Astrocyte of the hippocampus (primary cell): ENCODE data around the gene RCSD1.

ENCODE experiments used
- DNase-seq: peaks from one replicate; pipeline ENCODE4 v3.0.0; 2011; ENCODE audit warnings: low read depth, low spot score

The RCSD1 gene

DNA sequence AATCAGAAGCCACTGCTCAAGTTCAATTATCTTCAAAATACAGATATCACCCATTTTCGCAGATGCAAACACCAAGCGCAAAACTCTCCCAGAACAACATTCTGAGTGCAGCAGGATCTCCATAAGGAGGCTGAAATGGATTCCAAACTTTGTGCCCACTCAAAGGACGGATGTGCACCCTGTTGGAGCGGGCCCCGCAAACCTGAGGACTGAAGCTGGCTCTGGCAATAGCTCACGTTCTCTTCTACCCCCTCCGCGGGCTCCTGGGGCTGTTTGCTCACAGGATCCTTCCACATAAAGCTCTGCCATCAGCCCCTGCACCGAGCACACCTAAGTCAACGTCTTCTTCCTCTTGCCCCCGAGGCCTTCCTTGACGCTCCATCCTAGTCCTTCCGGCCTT is 11.7 kb upstream of the RCSD1 start:
- DNase-seq = no peak

DNA sequence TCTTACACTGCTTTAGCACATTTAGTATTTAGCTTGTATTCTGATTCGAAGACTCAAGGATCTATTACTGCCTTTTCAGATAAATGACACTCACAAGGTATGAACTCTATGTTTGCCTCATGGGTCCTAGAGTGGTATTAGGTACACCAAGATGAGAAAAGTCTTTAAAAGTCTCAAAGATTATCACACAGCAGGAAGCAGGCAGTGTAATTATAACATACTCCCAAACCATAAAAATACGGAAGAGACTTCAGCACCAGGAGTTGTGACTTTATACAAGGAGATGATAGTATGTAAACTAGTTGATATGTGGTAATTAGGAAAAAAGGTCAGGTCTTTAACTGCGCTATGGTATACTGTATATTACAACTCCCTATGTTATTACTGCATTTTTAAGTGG is 11.2 kb upstream of the RCSD1 start:
- DNase-seq = no peak

DNA sequence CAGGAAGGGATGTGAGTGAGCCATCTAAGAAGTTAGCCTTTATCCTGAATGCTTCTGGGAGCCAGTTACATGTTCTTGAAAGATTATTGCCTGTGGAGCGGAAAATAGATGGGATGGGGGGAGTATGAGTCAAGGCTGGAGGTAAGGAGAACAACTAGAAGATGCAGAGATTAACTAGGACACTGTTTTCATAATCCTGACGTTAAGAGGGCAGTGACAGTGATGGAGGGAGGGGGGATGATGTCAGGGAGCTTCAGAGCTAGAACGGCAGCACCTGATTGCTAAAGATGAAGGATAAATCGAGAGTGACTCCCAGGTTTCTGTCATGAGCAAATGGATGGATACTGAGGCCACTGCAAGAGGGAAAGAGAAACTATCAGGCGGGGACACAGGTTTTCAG is 10.0 kb upstream of the RCSD1 start:
- DNase-seq = no peak

DNA sequence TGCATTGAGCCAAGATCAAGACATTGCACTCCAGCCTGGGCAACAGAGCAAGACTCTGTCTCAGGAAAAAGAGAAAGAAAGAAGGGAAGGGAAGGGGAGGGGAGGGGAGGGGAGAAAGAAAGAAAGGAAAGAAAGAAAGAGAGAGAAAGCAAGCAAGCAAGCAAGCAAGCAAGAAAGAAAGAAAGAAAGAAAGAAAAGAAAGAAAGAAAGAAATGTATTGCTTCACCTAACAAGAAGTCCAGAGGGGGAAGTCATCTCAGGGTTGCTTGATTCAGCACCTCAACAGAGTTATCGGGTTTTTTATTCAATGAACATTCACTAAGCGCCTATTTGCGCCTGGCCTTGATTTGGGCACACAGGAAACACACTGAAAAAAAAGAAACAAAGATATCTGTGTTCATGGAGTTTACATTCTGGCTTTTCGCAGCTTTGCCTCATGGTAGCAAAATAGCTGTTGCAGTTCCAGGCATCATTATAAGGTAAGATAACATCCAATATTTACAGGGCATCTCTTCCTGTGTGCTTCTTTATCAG is 8.2 kb upstream of the RCSD1 start:
- no peak for DNase-seq

DNA sequence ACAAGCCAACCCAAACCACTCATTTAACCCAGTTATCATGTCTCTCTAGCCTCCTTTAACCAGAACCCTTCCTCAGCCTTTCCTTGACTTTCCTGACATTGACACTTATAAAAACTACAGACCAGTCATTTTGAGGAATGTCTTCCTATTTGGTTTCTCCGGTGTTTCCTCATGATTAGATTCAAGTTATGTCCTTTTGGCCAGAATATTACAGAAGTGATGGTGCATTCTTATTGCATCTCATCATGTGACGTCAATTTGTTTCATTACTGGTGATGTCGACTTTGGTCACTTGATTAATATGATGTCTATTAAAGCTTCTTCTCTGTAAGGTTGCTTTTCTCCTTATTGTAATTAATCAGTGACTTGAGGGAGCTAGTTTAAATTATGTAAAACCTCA is 6.1 kb upstream of the RCSD1 start:
- peak; percentile 34 for DNase-seq

DNA sequence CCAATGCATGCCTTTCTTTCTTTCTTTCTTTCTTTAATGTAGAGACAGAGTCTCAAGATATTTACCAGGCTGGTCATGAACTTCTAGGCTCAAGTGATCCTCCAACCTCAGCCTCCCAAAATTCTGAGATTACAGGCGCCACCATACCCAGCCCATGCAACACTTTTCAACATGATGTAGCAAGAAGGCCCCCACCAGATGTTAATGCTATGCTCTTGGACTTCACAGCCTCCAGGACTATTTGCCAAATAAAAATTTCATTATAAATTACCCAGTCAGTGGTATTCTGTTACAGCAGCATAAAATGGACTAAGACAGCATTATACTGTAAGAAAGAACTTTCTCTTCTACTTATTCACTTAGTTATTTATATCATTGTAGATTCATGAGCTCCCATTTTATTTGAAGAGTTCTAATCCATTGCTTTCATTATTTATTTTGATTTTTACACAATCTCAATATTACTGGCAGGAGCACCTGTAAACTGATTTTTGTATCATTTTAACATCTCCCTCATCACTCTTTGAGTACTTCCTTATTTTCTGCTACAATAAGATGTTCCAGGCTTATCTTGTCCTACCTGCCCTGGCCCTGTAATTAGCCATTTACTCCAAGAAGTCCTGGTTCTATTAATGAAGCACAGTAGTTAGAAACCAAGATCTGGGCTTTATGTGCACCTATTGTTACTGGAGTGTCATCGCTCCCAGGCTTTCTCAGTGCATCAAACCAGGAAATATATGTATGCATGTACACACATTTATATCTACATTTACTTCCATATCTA is 4.8 kb upstream of the RCSD1 start:
- no peak for DNase-seq

DNA sequence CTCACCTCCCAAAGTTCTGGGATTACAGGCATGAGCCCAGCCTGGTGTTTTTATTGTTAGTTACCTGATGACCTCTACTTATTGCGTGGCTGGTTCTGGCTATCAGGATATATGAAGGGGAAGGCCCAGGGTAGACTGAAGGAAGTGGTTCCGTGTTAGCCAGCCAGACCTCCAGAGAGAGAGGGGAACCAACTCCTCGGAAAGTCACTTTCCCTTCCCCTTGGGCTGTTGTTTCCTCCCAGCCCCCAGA is 2.5 kb upstream of the RCSD1 start:
- DNase-seq = no peak

DNA sequence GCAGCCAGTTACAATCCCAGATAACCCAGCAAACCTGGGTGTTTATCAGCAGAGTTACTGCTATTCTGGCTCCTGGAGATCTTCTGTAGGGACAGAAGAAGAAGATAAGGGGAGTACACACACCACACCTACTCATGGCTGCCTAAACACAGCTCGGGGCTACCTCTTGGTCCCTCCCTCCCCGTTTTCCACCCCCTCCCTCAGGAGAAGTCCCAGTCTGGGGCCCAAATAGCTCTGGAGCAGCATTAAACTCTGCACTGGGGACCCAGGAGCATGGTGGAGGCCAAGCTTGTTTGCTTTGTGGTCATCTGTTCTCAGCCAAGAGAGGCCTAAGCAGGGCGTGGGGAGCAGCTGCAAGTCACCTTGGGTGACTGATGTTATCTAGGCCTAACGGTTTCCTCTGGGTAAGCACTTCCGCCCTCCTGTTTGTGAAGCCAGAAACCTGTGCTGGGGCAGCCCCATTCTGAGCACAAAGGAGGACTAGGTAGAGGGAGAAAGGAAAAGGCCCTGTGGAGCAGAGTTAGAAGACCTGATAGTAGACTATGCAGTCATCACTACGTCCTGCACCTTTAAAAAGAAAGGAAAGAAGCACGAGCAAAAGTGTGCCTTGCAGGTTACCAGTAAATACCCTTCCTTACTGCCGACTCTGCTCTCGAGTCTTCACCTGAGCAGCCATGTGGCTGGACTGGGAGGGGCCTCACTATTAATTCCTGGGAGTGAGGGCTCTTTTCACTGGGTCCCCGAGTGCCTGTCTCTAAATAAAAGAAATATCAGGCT is 2.0 kb upstream of the RCSD1 start:
- no peak for DNase-seq

DNA sequence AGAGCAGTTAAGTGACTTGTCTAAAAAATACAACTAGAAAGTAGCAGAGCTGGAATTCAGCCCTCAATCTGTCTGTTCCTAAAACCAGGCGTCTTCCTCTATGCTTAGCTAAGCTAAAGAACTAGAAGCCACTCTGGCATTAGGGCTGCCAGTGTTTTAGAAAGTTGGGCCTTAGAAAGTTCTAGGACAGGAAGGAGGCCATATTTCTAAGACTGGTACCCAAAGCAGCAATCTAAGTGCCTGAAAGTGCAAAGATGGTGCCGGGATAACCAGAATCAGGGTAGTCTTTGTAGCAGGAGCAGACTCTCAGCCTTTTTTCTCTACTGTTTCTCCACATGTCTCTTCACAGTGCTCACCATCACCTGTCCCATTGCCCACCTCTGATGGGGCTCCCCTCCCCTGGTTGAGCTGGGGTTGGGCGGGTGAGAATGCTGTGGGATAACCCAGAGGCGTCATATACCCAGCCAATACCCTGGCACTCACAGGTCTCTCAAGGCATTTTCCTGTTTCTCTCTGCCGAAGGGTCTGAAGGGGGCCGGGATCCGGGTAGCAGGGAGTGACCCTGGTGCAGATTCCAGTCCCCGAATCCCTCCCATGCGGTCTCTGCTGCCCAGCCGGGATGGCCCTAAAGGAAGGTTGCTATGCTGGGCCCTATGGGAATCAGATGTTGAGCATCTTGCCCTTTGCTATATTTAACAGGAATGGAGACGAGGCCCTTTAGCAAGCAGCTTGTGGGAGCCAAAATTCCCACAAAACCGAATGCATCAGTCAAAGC is 1.1 kb upstream of the RCSD1 start:
- no peak for DNase-seq

DNA sequence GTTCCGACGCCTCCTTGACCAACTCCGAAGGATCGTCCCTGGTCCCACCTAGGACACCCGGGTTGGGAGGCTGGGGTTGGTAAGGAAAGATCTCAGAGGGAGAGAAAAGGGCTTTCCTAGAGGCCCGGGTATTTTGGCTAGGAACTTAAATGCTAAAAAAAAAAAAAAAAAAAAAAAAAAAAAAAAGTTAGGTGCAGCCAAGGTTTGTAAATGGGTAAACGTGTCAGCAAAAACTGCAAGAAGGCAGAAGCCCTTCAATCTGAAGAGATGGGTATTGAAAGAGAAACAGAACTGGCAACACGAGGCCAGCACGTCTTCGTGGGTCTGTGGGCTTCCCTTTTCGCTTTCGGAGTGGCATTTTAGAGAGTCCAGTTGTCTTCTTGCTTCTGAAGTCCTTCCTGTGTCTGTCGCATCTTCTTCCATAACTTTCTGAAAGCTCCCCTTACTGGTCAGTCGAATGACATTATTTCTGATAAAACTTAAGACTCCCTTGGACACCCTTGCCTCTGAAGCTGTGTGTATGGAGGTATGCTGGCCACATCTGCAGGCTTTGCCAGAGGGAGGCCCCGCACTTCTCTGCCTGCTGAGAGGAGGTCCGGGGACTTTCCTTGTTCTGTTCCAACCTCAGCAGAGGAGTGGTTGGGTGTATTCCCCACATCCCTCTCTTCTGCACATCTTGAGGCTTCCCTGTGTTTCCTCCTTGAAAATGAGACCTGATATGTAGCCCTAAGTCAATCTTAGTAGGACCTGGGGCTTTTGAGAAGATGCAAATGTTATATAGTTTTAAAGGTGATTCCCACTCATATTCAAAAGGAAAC is 745 bp downstream of the RCSD1 start:
- DNase-seq = no peak

DNA sequence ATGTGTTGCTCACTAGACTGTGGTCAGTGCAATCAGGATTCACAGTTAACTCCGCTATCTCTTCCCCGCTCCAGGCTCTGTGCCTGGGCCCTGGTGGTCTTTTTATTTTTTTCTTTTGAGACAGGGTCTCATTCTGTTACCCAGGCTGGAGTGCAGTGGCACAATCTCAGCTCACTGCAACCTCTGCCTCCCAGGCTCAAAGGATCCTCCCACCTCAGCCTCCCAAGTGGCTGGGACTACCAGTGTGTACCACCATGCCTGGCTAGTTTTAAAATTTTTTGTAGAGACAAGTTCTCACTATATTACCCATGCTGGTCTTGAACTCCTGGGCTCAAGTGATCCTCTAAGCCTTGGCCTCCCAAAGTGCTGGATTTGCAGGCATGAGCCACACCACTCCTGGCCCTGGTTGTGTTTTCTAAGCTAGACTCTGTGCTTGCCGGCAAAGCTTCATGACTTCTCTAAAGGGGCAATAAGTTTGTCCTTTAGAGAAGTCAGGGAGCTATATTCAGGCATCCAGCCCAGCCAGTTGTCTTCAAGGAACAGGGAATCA is 1.4 kb downstream of the RCSD1 start:
- no peak for DNase-seq

DNA sequence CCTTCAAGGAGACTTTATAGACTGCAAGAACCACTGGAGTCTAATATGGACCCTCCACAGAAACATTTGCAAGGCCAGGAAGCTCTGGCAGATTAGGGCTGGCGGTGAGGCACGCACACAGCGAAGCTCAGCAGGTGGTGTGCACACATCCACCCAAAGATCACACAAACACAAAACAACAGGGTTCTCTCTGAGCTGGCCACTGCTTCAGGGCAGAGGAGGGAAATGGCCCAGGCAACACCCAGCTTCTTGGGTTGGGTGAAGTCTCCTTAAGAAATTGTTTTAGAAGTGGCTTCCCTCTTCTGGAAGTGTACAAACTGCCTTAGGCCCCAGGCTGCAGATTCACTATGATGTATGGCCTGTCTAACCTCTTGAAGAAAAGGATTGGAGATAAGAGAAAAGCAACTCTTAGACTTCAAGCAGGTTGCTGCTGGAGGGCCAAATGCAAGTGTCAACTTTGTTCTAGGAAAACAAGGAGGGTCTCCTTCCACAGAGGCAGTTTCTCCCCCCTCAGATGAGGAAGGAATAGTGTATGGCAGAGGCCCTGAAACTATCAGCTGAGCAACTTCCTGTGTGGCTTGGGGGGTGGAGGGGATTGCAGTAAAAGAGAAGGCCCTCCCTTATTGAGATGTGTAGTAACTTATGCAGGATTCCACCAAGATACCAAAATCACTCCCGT is 2.0 kb downstream of the RCSD1 start:
- DNase-seq = no peak

DNA sequence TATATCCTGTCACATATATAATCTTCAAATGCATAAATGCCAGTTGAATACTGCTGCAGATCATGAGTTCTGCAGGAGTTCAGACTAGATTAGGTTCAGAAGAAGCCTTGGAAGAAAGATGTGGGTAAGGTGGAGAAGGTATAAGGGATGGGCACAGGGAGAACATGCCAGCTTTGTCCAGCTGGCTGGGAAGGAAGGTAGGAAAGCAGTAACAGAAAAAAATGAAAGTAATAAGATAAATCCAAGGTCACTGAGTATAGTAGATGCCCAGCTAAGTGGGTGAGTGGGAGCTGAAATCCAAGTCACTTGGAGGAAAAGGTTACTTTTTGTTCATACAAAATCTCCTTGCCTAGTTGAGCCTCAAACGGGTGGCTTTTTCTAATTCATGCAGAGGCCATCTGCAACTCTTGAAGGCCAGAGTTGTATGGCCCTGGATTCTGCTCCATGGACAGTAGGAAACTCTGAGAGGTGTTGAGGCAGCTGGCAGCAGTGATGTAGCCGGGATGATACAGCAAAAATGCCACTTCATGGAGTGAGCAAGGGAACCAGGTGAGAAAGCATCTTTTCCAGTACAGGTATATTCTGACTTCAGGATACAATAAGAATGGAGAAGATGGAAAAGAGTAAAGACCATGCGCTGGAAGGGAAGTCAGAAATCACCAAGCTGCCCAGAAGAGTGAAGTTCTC is 3.4 kb downstream of the RCSD1 start:
- DNase-seq = no peak

DNA sequence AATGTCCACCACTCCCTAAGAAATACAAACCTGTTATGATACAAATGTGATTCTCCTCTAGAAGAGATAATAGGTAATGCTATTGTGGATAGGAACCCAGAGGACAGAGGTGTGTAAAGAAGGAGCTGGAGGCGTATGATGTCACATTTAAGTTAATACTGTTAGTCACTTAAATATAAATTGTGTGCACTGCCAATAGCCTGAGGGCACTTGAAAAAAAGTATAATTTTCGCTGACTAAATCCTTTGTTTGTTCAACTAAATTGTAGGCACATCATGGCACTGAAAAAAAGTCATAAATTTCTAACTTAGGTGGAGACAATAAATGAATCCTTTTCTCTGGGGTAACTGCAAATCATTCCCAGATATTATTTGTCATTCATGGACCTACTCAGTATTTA is 4.4 kb downstream of the RCSD1 start:
- no peak for DNase-seq

DNA sequence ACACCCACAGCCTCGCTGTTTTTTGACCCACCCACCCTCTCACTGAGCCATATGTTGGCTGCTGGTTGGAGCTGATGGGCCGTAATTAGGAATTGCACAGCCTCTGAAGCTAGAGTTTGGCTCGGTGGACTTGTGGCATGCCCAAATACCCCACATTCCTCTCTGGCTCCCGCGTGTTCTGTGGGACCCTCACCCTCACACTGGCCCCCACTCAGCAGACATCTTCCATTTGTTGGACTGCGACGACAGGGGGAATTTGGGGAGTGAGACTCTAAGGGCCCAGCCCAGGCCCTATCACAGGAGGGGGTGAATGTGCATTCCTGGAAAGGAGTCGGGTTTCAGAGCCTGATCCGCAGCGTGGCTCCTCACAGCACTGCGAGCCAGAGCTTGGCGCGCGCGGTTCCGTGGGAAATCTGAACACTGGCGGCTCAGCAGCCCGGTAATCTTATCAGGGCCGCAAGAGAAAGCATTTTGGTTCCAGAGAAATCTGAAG is 5.2 kb downstream of the RCSD1 start:
- DNase-seq = peak; percentile 40

DNA sequence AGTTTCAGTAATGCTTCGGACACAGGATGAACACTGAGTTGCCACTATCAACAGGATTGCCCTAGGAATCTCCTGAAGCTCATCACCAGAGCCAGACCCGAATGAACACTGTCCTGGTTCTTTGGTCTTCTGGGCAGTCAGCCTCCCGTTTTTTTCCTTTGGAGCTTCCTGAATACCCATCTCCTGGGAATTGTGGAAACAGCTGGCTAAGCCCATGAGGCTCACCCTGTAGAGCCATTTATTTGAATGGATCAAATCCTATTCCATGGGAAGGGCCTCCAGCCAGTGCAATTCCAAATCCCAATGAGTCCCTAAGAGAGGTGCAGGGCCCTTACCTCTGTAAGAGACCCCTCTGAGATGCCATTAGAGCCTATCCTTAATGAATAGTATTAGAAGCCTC is 5.9 kb downstream of the RCSD1 start:
- DNase-seq = no peak

DNA sequence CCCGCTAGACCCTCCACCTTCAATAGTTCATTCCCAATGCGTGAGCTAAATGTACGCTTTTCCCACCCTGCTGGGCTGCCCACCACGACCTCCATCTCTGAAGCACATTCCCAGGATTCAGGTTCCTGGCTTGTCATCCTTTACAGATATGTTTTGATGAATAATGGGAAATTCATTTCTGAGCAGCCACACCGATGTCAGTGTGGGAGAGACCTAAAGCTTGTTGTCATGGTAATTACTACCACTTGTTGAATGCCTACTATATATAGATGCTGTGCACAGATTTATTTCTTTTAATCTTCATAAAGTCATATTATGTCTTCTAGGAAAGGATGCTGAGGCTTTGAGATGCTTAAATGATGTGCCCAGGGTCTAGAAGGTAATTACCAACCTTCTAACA is 8.0 kb downstream of the RCSD1 start:
- no peak for DNase-seq

DNA sequence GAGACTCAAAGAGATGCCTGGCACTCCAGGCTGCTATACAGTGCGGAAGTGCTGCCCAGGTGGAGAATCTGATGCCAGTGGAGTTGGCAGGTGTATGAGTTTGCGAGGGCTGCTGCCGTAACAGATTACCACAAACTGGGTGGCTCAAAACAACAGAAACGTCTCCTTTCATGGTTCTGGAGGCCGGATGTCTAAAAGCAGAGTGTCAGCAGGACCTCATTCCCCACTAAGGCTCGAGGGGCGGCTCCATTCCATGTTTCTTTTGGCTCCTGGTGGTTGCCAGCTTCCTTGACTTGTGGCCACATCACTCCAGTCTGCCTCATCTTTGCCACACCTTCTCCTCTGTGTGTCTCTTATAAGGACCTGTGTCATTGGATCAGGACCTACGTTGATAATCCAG is 10.0 kb downstream of the RCSD1 start:
- DNase-seq = no peak

DNA sequence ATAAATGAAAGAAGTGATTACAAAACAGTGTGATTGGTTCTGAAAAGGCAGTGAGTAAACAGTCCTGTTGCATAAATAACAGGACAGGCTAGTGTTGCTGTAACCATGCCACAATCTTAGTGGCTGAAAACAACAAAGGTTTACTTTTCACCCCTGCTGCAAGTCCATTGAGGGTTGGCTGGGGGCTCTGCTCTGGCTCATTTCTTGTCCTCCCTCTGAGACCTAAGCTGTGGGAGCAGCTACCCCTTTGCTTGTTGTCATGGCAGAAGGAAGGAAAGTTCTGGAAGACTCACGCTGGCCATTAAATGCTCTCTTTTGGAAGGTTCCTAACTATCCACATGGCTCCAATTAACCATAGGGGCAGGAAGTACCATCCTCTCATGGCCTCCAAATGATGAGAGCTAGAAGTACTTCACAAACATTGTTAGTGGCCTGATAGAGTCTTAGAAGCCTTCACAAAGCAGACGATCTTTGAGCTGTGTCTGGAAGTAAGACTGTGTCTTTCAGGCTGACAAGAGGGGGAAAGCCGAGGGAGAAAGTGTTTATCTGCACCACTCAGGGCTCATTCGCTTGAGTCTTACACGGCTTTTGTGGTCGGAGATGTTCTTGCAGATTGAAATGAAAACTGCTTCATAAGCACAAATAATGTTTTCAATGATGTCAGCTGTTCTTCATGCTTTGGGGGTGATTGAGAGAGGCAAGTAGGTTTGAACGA is 11.9 kb downstream of the RCSD1 start:
- DNase-seq = no peak

DNA sequence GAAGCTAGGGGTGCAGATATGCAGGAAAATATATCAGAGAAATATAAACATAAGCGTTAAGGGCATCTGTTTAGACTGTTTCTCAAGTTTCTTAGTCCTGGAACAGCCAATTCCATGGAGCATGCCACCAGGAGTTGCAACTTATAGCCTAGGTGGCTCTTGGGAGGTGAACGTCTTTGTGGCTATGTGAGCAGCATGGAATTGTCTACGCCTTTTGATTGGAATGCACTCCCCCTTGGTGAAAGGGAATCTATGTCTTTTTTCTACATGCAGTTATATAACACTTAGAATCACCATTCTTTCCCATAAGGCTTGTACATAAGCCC is 12.4 kb downstream of the RCSD1 start:
- DNase-seq = no peak
